Measurements from ENCODE around the gene RNF20.
"Not testable (repeated sequence)": the region's sequence is repeated elsewhere in the genome, so short reads cannot be mapped to it uniquely, and the experiment has no call there.

The RNF20 gene

DNA sequence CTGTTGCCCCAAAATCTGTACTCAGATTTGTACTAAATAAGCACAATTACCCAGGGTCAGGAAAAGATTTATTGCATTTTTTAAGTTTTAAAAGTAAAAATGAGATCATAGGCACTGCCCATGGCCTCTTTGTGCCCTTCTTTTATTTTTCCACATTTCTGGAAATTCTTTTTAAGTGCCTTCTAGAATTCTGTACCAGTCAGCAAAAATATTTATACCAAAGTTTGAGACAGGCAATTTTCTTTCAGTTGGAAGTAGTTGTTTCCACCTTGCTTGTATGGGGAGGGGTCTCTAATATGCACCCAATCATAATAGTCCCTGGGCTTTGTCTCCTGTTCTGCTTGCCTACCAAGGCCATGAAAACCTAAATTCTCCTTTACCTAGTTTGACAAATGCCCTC lies 5.6 kb upstream of the RNF20 start:
- Histone ChIP-seq H3K9ac (ENCODE audit: low read depth in 1 of 2, low read length in 2 of 2) (no peak overlapping the region), H3K27ac (ENCODE audit: low read depth in 2 of 2, low read length in 2 of 2) (no peak overlapping the region), H3K9me3 (ENCODE audit: control insufficient read depth in 2 of 2, low read length in 2 of 2) (no peaks in the 10 kb centered on the region), H3K36me3 (ENCODE audit: control insufficient read depth in 2 of 2, insufficient read depth in 2 of 2, low read length in 2 of 2) (no peaks in the 10 kb centered on the region), H3K4me1 (ENCODE audit: control insufficient read depth in 2 of 2, insufficient read depth in 2 of 2, low read length in 2 of 2) (peaks cover 3% of the 10 kb centered on the region in 2 donors), H3K4me3 (ENCODE audit: low read length in 2 of 2) (no peak overlapping the region), H3K27me3 (ENCODE audit: control insufficient read depth in 2 of 2, insufficient read depth in 2 of 2, low read length in 2 of 2) (no peaks in the 10 kb centered on the region)

DNA sequence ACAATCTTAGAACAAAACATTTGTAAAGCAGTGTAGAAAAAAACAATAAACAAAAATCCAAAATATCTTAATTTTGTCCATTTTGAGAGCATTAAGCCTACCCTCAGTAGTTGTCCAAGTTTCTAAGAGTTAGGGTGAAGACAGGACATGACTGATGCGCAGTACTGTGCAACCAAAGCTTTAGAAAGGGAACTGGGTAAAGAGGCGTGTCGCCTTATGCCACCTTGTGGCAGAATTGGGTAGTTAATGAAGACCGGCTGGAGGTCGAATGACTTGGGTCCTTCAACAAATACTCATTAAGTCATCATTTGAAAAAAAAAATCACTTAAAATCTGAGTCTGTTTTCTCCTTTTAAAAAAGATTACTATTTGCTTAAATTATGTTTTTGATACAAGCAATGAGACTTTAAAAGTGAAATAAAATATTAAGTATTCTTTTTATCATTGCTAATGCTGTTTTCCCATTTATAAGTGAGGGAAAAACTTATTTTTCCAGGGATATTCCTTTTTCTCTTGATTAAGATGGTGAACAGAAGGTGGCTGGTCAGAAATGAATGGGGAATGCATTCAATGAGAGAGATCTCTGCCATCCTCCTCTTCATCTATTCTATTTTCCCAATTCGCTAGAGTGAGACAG lies 3.5 kb upstream of the RNF20 start:
- no peak overlapping the region for H3K27ac ChIP-seq (ENCODE audit: low read depth in 2 of 2, low read length in 2 of 2)
- H3K9ac ChIP-seq (ENCODE audit: low read depth in 1 of 2, low read length in 2 of 2) = no peak overlapping the region
- H3K9me3 ChIP-seq (ENCODE audit: control insufficient read depth in 2 of 2, low read length in 2 of 2) = no peaks in the 10 kb centered on the region
- no peaks in the 10 kb centered on the region for H3K27me3 ChIP-seq (ENCODE audit: control insufficient read depth in 2 of 2, insufficient read depth in 2 of 2, low read length in 2 of 2)
- H3K4me3 ChIP-seq (ENCODE audit: low read length in 2 of 2) = no peak overlapping the region
- no peaks in the 10 kb centered on the region for H3K36me3 ChIP-seq (ENCODE audit: control insufficient read depth in 2 of 2, insufficient read depth in 2 of 2, low read length in 2 of 2)
- H3K4me1 ChIP-seq (ENCODE audit: control insufficient read depth in 2 of 2, insufficient read depth in 2 of 2, low read length in 2 of 2) = peaks cover 5 to 6% of the 10 kb centered on the region in 2 donors

DNA sequence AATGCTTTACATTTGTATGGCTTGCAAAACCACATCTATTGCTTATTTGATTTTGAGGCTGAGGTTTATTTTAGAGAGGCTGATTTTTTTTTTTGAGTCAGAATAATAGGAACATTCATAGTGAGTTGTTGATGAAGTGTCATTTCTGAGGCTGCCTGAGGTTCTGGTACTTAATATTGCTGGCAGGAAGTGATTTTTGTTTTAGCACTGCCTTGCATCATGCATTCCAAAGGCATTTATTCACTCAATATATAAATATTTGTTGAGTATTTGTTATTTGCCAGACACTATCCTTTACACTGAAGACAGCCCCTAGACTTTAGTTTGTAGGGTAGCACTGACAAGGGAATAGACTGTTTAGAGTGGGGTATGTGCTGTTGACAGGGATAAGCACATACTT lies 2.7 kb downstream of the RNF20 start:
- peaks cover 17 to 29% of the 10 kb centered on the region in 2 donors for H3K36me3 ChIP-seq (ENCODE audit: control insufficient read depth in 2 of 2, insufficient read depth in 2 of 2, low read length in 2 of 2)
- no peaks in the 10 kb centered on the region for H3K27me3 ChIP-seq (ENCODE audit: control insufficient read depth in 2 of 2, insufficient read depth in 2 of 2, low read length in 2 of 2)
- no peak overlapping the region for H3K9ac ChIP-seq (ENCODE audit: low read depth in 1 of 2, low read length in 2 of 2)
- no peak overlapping the region for H3K27ac ChIP-seq (ENCODE audit: low read depth in 2 of 2, low read length in 2 of 2)
- no peak overlapping the region for H3K4me3 ChIP-seq (ENCODE audit: low read length in 2 of 2)
- H3K9me3 ChIP-seq (ENCODE audit: control insufficient read depth in 2 of 2, low read length in 2 of 2) = no peaks in the 10 kb centered on the region
- H3K4me1 ChIP-seq (ENCODE audit: control insufficient read depth in 2 of 2, insufficient read depth in 2 of 2, low read length in 2 of 2) = peaks cover 5 to 6% of the 10 kb centered on the region in 2 donors

DNA sequence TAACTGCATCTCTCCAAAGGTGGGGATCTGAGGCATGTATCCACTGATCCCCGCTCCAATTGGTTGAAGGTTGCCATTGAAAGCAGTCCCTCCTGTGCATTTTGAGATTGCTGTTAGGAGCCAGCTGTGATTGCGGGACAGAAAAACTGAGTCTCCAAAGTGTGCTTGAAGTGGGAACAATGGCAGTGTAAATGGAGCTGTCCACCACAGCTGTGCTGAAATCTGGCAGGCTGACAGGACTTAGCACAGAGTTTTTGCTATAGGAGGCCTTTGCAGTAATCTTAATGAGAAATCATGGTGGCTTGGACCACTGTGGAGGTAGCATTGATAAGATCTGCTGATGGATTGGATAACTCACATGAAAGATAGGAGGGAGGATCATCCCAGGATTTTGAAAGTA lies 3.3 kb downstream of the RNF20 start:
- no peaks in the 10 kb centered on the region for H3K27me3 ChIP-seq (ENCODE audit: control insufficient read depth in 2 of 2, insufficient read depth in 2 of 2, low read length in 2 of 2)
- peaks cover 17 to 29% of the 10 kb centered on the region in 2 donors for H3K36me3 ChIP-seq (ENCODE audit: control insufficient read depth in 2 of 2, insufficient read depth in 2 of 2, low read length in 2 of 2)
- no peak overlapping the region for H3K9ac ChIP-seq (ENCODE audit: low read depth in 1 of 2, low read length in 2 of 2)
- H3K4me1 ChIP-seq (ENCODE audit: control insufficient read depth in 2 of 2, insufficient read depth in 2 of 2, low read length in 2 of 2) = peaks cover 5 to 6% of the 10 kb centered on the region in 2 donors
- no peak overlapping the region for H3K27ac ChIP-seq (ENCODE audit: low read depth in 2 of 2, low read length in 2 of 2)
- no peaks in the 10 kb centered on the region for H3K9me3 ChIP-seq (ENCODE audit: control insufficient read depth in 2 of 2, low read length in 2 of 2)
- no peak overlapping the region for H3K4me3 ChIP-seq (ENCODE audit: low read length in 2 of 2)

DNA sequence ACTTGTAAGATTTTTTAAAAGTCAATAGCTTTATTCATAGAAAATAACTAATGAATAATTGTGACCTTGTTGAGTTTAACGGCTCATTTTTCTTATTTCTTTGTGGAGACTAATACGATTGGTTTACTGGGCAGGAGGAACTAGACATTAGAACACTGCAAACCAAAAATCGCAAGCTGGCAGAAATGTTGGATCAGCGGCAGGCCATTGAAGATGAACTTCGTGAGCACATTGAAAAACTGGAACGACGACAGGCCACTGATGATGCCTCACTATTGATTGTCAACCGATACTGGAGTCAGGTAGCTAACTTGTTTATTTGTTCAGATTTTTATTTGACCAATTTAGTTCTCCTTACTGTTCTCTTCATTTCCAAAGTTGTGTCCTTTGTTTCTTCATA lies 6.4 kb downstream of the RNF20 start:
- no peak overlapping the region for H3K27ac ChIP-seq (ENCODE audit: low read depth in 2 of 2, low read length in 2 of 2)
- H3K36me3 ChIP-seq (ENCODE audit: control insufficient read depth in 2 of 2, insufficient read depth in 2 of 2, low read length in 2 of 2) = peaks cover 26 to 47% of the 10 kb centered on the region in 2 donors

DNA sequence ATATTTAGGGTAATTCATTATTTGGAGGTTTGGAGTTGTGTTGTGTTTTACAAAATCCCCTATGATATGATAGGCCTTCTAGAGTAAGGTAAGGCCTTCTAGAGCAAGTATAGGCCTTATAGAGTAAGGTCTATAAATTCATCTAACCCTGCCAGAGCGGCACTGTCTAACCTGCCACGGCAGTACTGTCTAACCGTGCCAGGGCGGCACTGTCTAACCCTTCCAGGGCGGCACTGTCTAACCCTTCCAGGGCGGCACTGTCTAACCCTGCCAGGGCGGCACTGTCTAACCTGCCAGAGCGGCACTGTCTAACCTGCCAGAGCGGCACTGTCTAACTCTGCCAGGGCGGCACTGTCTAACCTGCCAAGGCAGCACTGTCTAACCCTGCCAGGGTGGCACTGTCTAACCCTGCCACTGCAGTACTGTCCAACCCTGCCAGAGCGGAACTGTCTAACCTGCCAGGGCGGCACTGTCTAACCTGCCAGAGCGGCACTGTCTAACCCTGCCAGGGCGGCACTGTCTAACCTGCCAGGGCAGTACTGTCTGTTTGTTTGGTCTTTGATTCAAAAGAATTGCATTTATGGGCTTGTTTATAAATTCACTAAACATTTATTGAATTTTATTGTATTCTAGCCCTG lies 9.6 kb downstream of the RNF20 start:
- Histone ChIP-seq H3K9me3 (ENCODE audit: control insufficient read depth in 2 of 2, low read length in 2 of 2) (no peaks in the 10 kb centered on the region), H3K36me3 (ENCODE audit: control insufficient read depth in 2 of 2, insufficient read depth in 2 of 2, low read length in 2 of 2) (peaks cover 46 to 69% of the 10 kb centered on the region in 2 donors), H3K4me1 (ENCODE audit: control insufficient read depth in 2 of 2, insufficient read depth in 2 of 2, low read length in 2 of 2) (no peaks in the 10 kb centered on the region), H3K27ac (ENCODE audit: low read depth in 2 of 2, low read length in 2 of 2) (no peak overlapping the region), H3K27me3 (ENCODE audit: control insufficient read depth in 2 of 2, insufficient read depth in 2 of 2, low read length in 2 of 2) (no peaks in the 10 kb centered on the region), H3K4me3 (ENCODE audit: low read length in 2 of 2) (no peak overlapping the region), H3K9ac (ENCODE audit: low read depth in 1 of 2, low read length in 2 of 2) (no peak overlapping the region)

More for the DNA sequence above, 6.4 kb downstream of the RNF20 start:
- no peak overlapping the region for H3K4me3 ChIP-seq (ENCODE audit: low read length in 2 of 2)
- no peaks in the 10 kb centered on the region for H3K9me3 ChIP-seq (ENCODE audit: control insufficient read depth in 2 of 2, low read length in 2 of 2)
- no peak overlapping the region for H3K9ac ChIP-seq (ENCODE audit: low read depth in 1 of 2, low read length in 2 of 2)
- no peaks in the 10 kb centered on the region for H3K27me3 ChIP-seq (ENCODE audit: control insufficient read depth in 2 of 2, insufficient read depth in 2 of 2, low read length in 2 of 2)
- no peaks in the 10 kb centered on the region for H3K4me1 ChIP-seq (ENCODE audit: control insufficient read depth in 2 of 2, insufficient read depth in 2 of 2, low read length in 2 of 2)

DNA sequence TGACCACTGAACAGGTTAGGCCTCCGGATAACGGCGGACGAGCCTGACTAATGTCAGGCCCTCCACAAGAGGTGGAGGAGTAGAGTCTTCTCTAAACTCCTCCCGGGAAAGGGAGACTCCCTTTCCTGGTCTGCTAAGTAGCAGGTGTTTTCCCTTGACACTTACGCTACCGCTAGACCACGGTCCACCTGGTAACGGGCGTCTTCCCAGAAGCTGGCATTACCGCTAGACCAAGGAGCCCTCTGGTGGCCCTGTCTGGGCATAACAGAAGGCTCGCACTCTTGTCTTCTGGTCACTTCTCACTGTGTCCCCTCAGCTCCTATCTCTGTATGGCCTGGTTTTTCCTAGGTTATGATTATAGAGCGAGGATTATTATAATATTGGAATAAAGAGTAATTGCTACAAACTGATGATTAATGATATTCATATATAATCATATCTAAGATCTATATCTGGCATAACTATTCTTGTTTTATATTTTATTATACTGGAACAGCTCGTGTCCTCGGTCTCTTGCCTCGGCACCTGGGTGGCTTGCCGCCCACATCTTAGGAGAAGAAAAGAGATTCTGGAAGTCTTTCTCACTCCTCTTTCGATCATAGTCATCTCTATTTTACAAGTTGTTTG lies 15.9 kb downstream of the RNF20 start:
- H3K36me3 ChIP-seq (ENCODE audit: control insufficient read depth in 2 of 2, insufficient read depth in 2 of 2, low read length in 2 of 2) = peaks cover 77 to 84% of the 10 kb centered on the region in 2 donors
- H3K27ac ChIP-seq (ENCODE audit: low read depth in 2 of 2, low read length in 2 of 2); H3K4me1 ChIP-seq (ENCODE audit: control insufficient read depth in 2 of 2, insufficient read depth in 2 of 2, low read length in 2 of 2); H3K4me3 ChIP-seq (ENCODE audit: low read length in 2 of 2); H3K27me3 ChIP-seq (ENCODE audit: control insufficient read depth in 2 of 2, insufficient read depth in 2 of 2, low read length in 2 of 2); H3K9me3 ChIP-seq (ENCODE audit: control insufficient read depth in 2 of 2, low read length in 2 of 2); H3K9ac ChIP-seq (ENCODE audit: low read depth in 1 of 2, low read length in 2 of 2): not testable (repeated sequence)

DNA sequence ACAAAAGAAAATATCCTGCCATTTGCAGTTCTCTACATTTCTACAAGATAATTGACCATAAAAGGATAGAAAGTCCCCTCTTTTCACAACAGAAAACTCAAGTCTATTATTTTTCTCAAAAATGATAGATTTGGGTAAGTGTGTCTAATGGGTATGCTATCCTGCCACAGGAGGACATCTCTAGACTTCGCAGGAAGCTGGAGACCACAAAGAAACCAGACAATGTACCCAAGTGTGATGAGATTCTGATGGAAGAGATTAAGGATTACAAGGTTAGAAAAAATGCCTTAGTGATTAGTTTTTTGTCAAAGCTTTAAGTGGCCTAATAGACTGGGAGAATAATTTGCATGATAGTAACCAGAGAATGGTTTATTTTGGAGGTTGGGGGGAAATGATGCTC lies 28.1 kb downstream of the RNF20 start:
- peaks cover 37 to 57% of the 10 kb centered on the region in 2 donors for H3K36me3 ChIP-seq (ENCODE audit: control insufficient read depth in 2 of 2, insufficient read depth in 2 of 2, low read length in 2 of 2)
- no peak overlapping the region for H3K9ac ChIP-seq (ENCODE audit: low read depth in 1 of 2, low read length in 2 of 2)
- H3K4me1 ChIP-seq (ENCODE audit: control insufficient read depth in 2 of 2, insufficient read depth in 2 of 2, low read length in 2 of 2) = no peaks in the 10 kb centered on the region

DNA sequence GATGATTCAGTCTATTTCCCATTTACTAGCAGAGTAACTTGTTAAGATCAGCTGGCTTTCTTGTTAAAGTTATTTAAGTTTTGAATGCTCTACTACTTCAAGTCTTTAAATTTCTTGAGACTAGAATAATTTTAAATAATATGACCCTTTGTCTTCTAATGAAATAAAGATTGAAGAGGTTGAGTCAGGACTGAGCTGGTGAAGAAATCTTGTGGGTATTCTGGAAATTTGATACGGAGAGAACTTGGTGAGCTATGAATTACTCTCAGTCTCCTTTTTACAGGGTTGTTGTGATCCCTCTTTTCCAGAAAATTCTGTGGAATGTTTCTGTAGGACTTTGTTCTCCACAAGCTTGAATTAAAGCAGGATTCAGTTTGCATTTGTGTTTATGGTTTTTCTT lies 29.3 kb downstream of the RNF20 start:
- Histone ChIP-seq H3K36me3 (ENCODE audit: control insufficient read depth in 2 of 2, insufficient read depth in 2 of 2, low read length in 2 of 2) (peaks cover 29 to 48% of the 10 kb centered on the region in 2 donors), H3K4me1 (ENCODE audit: control insufficient read depth in 2 of 2, insufficient read depth in 2 of 2, low read length in 2 of 2) (no peaks in the 10 kb centered on the region), H3K27me3 (ENCODE audit: control insufficient read depth in 2 of 2, insufficient read depth in 2 of 2, low read length in 2 of 2) (no peaks in the 10 kb centered on the region), H3K27ac (ENCODE audit: low read depth in 2 of 2, low read length in 2 of 2) (no peak overlapping the region), H3K4me3 (ENCODE audit: low read length in 2 of 2) (no peak overlapping the region), H3K9me3 (ENCODE audit: control insufficient read depth in 2 of 2, low read length in 2 of 2) (no peaks in the 10 kb centered on the region), H3K9ac (ENCODE audit: low read depth in 1 of 2, low read length in 2 of 2) (no peak overlapping the region)

More for the DNA sequence above, 28.1 kb downstream of the RNF20 start:
- Histone ChIP-seq H3K27me3 (ENCODE audit: control insufficient read depth in 2 of 2, insufficient read depth in 2 of 2, low read length in 2 of 2) (no peaks in the 10 kb centered on the region), H3K4me3 (ENCODE audit: low read length in 2 of 2) (no peak overlapping the region), H3K9me3 (ENCODE audit: control insufficient read depth in 2 of 2, low read length in 2 of 2) (no peaks in the 10 kb centered on the region), H3K27ac (ENCODE audit: low read depth in 2 of 2, low read length in 2 of 2) (no peak overlapping the region)

DNA sequence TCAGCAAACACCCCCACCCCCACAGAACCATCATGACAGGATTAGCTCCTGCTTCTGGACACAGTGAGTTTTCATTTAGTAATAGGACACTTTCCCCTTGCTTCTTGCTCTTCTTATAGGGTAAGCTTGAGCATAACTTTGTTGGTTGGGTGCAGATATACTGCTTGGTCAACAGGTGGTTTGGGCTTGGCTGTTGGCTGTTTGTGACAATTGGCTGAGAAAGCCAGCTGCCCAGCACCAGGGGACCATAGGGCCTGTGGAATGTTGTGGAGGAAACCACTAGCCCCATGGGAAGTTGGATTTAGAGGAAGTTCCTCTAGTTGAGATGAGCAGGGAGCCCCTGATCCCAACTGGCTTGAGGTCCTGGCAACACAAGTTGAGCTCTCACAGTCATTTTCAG lies 30.6 kb downstream of the RNF20 start:
- H3K27ac ChIP-seq (ENCODE audit: low read depth in 2 of 2, low read length in 2 of 2) = no peak overlapping the region
- H3K4me1 ChIP-seq (ENCODE audit: control insufficient read depth in 2 of 2, insufficient read depth in 2 of 2, low read length in 2 of 2) = no peaks in the 10 kb centered on the region
- no peak overlapping the region for H3K4me3 ChIP-seq (ENCODE audit: low read length in 2 of 2)
- no peaks in the 10 kb centered on the region for H3K9me3 ChIP-seq (ENCODE audit: control insufficient read depth in 2 of 2, low read length in 2 of 2)
- no peaks in the 10 kb centered on the region for H3K27me3 ChIP-seq (ENCODE audit: control insufficient read depth in 2 of 2, insufficient read depth in 2 of 2, low read length in 2 of 2)
- no peak overlapping the region for H3K9ac ChIP-seq (ENCODE audit: low read depth in 1 of 2, low read length in 2 of 2)
- peaks cover 25 to 47% of the 10 kb centered on the region in 2 donors for H3K36me3 ChIP-seq (ENCODE audit: control insufficient read depth in 2 of 2, insufficient read depth in 2 of 2, low read length in 2 of 2)
